HG02938 (cell line): ENCODE data around the gene INF2.

ENCODE experiments used
- ATAC-seq: cut with Tn5 transposase; IDR thresholded peaks from one replicate; pipeline ENCODE4 v1.9.1; 2021; ENCODE audit warnings: mild to moderate bottlenecking, moderate library complexity; ENCODE audit not compliant: unreplicated experiment

Gene INF2

GRCh38 chr14:104675447-104675846, 14.0 kb upstream of the INF2 start:
- no peak for ATAC-seq

DNA sequence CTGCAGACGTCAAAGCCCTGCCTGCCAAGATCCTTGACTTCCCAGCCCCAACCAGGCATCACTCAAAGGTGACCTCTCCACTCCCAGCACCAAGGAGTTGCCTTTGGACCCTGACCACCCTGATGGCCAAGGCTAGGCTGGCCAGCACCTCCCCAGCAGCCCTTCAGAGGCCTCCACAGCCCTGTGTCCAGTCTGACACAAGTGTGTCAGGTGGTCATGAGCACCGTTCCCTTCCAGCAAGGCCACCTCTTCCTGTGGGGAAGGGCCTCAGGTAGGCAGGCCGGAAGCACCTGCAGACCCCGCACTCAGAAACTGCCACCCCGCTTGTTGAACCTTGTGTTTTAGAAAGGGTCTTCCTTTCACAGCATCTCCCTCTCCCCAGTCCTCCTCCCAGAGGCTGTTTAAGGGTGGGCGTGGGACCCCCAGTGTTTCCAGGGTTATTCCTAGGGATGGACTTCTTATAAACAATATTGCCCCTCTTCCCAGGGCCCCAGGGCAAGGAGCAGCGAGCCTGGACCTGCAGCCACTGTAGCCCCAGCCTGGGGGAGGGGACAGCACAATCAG, 13.2 kb upstream of the INF2 start:
- no peak for ATAC-seq

DNA sequence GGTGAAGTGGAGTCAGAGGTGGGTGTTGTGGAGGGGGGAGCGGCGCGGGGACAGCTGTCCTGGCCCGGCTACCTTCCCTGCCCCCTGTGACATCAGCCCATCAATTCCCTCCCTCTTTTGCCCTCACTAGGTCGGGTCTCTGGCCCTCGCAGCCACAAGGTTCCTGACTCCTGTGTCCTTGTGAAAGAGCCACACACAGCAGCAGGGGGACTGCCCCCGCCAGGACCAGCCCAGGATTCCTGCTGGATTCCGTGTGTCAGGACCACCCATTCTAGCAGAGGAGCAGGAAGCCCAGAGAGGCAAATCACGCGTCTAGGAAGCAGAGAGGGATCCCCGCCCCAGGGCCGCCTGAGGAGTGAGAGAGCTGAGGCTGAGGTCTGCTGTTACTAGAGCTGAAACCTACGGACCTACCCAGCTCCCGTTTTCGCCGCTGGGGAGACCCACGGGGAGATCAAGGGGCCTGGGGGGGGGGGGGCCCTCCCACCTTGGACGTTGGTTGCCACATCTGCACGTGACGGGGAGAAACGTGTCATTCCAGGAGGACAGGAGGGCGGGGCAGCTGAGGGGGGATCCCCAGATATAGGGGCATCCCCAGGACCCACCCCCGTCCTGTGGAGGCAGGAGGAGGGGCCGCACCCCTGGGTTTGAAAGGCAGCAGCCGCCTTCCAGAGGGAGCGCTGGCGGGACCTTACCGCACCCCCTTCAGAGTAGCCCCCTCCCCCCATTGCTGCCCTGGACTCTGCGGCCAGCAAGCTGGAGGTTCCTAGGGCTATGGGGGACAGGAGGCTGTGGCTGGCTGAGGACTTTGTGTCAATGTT, 12.5 kb upstream of the INF2 start:
- peak; percentile 9 for ATAC-seq

DNA sequence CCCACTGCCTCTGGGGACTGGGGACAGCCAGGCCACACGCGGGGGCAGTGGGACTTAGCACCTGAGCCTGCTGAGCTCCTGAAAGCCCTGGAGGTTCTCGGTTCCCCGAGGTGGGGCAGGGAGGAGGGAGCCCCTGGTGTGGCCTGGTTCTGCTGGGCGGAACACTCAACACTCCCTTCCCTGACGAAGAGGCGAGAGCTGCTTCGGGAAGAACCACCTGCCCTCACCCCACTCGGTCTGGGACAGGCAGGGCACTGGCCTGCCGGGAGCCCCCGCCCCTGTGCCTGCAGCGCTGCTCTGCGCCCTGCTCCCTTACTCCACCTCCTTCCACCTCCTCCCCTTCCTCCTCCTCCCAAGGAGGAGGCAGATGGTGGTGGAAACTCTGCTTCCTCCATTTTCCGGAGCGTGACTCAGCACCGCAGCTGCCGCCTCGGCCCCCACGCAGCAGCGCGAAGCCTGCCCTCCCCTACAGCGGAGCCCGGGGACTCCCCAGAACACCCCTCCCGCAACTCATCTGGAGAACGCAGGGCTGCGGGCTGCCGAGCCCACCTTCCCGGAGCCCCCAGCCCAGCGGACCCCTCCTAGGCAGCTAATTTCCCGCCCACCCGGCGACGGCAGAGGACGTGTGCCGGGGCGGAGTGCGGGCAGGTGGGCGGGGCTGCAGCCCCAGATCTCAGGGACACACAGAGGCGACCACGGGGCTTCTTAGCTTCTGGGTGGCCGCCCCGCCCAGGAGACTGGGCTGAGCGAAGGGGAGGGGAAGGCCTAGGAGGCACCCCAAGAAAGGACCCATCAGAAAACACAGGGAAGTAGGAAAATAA, 11.7 kb upstream of the INF2 start:
- peak; percentile 38 for ATAC-seq

DNA sequence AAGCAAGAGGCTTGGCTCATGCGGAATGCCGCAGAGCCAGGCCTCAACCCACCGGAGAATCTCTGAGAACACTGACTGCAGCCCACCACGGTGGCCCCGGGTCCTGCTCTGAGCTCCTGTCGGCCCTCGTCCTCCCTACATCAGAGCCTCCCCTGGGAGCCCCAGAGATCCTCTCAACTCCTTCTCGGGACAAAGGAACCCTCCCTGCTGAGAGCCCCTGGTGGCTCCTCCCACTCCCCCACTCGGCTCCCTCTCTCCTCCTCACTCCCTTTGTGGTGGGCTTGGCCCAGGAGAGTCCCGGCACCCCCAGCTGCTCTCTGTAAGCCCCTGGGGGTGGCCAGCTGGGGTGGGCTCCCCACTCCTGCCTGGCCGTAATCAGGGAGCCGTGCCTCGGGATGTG, 11.1 kb upstream of the INF2 start:
- ATAC-seq: peak; percentile 9

- no peak for ATAC-seq
Measured at GRCh38 chr14:104678901-104679705, 10.3 kb upstream of the INF2 start.

GRCh38 chr14:104680056-104680805, 9.2 kb upstream of the INF2 start:
- ATAC-seq: no peak

DNA sequence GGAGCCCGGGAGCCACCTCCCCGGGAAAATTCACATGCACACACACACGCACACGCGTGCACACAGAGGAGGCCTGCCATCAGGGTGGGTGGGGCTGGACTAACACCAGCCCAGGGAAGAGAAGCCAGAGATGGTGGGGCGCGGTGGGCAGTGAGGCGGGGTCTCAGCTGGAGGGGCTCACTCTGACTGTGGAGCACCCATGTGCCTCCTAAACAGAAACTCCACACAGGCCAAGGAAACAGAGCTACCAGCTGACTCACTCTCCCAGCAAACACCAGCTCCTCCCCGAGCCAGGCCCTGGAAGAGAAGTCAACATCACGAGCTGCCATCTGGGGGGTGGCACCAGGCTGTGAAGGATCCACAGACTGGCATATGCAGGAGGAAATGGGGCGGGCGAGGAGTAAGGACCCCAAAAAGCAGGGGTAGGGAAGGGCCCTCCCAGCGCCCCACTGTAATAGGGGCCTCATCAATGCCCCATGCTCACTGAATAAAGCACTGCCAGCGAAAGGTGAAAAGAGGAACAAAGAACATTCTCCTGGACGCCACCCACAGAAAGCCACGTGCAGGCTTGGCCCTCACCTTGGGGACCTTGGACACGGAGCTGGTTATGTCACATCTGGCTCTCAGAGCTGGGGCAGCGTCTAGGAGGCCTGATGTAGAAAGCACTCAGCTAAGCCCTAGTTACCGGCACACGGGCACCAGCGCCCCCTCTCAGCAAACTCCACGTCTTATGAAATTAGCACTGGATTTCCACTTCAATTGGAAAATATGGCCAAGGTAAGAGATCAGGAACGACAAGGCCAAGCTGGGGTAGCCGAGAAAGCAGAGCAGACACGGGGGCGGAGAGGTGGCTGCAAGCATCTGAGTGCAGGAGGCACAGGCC, 8.4 kb upstream of the INF2 start:
- ATAC-seq: no peak

GRCh38 chr14:104681689-104682074, 7.7 kb upstream of the INF2 start:
- no peak for ATAC-seq

GRCh38 chr14:104682107-104682593, 7.3 kb upstream of the INF2 start:
- no peak for ATAC-seq

- no peak for ATAC-seq
Measured at GRCh38 chr14:104683653-104684448, 5.6 kb upstream of the INF2 start.

DNA sequence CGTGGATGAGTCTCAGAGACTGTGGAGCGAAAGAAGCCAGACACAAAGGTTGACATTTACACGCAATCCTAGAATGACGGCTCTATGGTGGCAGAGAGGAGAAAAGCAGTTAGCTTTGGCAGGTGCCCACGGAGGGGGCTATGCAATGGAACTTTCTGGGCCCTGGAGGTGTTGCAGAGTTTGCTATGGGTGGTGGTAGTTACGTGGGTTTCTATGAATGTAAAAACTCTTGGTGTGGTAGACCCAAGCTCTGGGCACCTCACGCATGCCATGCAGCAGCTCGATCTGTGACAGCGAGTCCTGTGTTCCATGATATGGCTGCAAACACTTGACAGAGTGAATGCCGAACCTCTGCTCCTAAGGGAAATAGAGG, 5.0 kb upstream of the INF2 start:
- ATAC-seq: no peak

- no peak for ATAC-seq
Measured at GRCh38 chr14:104685216-104685997, 4.0 kb upstream of the INF2 start.

GRCh38 chr14:104685998-104686610, 3.3 kb upstream of the INF2 start:
- no peak for ATAC-seq

DNA sequence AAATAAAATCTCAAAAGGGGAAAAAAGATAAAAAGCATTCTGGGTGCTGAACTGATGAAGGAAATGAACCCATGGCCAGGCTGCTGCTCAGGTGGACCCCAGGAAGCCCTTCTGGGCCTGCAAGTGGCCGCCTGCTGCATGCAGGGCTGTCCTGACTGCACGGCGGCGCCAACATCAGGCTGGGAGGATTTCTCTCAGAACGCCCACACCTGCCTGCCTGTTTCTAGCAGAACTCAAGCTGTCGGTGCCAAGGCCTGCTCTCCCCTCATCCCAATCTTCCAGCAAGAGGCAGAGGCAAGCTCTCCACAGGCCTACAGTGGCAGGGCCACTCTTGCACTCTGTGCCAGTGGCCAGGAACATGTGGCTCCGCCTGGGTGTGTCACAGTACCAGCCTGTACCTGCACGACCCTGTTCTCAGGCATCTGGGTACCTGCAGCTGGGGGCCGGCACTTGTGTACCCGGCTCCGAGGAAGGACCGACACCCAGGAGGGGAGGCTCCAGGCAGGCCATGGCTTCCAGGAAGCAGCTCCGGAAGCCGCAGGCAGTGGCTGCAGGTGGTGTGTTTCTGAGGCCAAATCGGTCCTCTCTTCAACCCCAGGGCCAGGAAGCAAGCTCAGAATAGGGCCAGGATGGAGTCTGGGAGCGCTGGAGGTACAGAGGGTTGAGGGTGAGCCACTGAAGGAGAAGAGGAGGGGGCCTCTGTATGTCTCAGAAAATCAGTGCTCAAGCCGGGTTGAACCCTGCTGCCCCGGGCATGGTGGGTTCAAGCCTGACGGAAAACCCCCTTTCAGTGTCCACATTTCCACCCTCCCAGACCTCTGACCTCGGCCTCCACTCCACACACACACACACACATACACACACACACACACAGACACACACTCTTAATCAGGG, 2.5 kb upstream of the INF2 start:
- no peak for ATAC-seq
